D721Med (cell line): ENCODE results near the gene RBL1.
"Not testable (repeated sequence)": the region's sequence is repeated elsewhere in the genome, so short reads cannot be mapped to it uniquely, and the experiment has no call there.

ENCODE experiments used
- DNase-seq: peaks from one replicate; pipeline ENCODE4 v3.0.0; 2011; ENCODE audit warnings: low spot score; ENCODE audit not compliant: insufficient read length
- FAIRE-seq: peaks from 2 replicates; lab custom pipeline; 2011; peaks lifted over from hg19 to GRCh38; lab: Jason Lieb, UNC
- TF ChIP-seq, protein P1 (sequence below): IDR thresholded peaks from 2 replicates; pipeline ENCODE4 v1.5.1; 2012; ENCODE audit warnings: mild to moderate bottlenecking, control low read depth; ENCODE audit not compliant: insufficient read depth; ENCODE audit errors: missing control alignments

The RBL1 gene

DNA sequence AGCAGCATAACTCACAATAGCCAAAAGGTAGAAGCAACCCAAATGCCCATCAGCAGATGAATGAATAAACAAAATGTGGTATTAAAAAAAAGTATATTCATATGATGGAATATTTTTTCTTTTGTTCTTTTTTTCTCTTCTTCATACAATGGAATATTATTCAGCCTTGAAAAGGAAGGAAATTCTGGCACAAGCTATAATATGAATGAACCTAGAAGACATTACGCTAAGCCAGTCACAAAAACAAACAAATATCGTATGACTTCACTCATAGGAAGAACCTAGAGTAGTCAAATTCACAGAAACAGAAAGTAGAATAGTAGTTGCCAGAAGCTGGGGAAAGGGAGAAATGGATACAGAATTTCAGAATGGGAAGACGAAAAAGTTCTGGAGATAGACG is 63.7 kb downstream of the RBL1 start:
- DNase-seq (no peak), FAIRE-seq (no peak)
- TF ChIP-seq, protein P1, sequence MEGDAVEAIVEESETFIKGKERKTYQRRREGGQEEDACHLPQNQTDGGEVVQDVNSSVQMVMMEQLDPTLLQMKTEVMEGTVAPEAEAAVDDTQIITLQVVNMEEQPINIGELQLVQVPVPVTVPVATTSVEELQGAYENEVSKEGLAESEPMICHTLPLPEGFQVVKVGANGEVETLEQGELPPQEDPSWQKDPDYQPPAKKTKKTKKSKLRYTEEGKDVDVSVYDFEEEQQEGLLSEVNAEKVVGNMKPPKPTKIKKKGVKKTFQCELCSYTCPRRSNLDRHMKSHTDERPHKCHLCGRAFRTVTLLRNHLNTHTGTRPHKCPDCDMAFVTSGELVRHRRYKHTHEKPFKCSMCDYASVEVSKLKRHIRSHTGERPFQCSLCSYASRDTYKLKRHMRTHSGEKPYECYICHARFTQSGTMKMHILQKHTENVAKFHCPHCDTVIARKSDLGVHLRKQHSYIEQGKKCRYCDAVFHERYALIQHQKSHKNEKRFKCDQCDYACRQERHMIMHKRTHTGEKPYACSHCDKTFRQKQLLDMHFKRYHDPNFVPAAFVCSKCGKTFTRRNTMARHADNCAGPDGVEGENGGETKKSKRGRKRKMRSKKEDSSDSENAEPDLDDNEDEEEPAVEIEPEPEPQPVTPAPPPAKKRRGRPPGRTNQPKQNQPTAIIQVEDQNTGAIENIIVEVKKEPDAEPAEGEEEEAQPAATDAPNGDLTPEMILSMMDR = no peak

DNA sequence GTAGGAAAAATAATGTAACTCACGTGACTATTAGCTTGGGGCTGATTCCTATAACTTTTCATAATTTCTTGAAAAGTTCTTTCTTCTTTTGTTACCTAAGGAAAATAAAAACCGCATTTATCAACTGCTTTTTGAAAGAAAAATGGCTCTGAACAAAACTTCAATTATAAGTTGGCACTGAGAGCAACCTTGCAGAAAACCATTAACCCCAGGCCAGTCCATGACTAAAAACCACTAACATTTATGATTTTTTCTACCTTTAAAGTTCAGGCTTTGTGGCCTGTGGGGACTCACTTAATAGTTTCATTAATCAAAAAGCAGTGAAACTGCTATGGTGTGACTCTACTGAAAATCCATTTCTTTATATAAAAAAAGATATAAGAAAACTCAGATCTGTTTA is 75.2 kb downstream of the RBL1 start:
- FAIRE-seq (no peak), DNase-seq (no peak)
- TF ChIP-seq, protein P1 = no peak

DNA sequence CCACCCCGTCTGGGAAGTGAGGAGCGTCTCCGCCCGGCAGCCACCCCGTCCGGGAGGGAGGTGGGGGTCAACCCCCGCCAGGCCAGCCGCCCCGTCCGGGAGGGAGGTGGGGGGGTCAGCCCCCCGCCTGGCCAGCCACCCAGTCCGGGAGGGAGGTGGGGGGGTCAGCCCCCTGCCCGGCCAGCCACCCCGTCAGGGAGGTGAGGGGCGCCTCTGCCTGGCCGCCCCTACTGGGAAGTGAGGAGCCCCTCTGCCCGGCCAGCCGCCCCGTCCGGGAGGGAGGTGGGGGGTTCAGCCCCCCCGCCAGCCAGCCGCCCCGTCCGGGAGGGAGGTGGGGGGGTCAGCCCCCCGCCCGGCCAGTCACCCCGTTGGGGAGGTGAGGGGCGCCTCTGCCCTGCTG is 83.2 kb downstream of the RBL1 start:
- FAIRE-seq, DNase-seq: not testable (repeated sequence)

DNA sequence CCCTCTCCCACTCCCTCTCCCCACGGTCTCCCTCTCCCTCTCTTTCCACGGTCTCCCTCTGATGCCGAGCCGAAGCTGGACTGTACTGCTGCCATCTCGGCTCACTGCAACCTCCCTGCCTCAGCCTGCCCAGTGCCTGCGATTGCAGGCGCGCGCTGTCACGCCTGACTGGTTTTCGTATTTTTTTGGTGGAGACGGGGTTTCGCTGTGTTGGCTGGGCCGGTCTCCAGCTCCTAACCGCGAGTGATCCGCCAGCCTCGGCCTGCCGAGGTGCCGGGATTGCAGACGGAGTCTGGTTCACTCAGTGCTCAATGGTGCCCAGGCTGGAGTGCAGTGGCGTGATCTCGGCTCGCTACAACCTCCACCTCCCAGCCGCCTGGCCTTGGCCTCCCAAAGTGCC is 83.9 kb downstream of the RBL1 start:
- FAIRE-seq, DNase-seq: not testable (repeated sequence)

DNA sequence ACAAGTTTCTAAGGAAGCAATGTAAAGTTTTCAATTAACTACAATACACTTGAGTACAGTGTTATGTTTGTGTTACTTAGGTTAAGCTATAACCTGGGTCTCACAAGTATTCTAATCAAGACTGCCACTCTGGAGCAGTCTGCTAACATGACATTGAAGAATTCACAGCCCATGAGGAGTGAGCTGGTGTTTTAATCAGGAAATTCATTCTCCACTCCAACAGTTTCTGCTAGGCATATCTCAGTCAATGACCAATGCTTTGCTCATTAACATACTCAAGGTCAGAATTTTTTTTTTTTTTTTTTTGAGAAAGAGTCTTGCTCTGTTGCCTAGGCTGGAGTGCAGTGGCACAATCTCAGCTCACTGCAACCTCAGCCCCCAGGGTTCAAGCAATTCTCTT is 84.7 kb downstream of the RBL1 start:
- TF ChIP-seq, protein P1 = no peak
- DNase-seq (no peak), FAIRE-seq (no peak)

DNA sequence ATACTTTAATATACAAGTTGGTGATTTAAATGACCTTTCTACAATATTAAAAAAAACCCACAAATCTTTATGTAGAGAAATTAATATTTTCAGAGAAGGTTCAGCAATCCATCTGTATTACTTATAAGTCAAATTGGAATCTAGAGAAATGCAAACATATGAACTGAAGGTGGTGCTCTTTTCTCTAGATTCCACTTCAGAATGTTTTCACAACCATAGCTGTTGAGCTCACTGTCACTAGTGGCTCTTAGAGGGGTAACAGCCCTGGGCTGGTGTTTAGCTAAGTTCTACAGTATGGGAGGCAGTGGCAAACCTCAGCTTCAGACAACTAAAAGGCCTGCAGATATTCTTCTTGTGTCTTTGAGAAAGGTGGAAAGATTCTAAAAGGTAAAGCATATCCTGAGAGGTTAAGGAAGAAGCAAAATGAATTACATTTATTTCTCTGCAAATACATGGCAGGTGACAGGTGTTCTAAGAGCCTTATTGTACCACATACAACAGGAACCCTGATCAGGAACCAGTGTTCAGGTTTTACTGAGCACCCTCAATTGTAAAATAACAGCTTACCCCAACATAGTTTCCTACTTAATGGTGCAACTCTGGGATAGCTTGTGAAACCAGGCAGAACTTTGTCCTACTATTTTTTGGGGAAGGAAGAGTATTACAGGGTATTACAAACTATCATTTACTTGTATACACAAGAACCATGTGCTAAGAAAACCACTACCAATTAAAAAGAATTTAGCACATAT is 87.7 kb downstream of the RBL1 start:
- FAIRE-seq (no peak), DNase-seq (no peak)
- TF ChIP-seq, protein P1 = peak; percentile 42

DNA sequence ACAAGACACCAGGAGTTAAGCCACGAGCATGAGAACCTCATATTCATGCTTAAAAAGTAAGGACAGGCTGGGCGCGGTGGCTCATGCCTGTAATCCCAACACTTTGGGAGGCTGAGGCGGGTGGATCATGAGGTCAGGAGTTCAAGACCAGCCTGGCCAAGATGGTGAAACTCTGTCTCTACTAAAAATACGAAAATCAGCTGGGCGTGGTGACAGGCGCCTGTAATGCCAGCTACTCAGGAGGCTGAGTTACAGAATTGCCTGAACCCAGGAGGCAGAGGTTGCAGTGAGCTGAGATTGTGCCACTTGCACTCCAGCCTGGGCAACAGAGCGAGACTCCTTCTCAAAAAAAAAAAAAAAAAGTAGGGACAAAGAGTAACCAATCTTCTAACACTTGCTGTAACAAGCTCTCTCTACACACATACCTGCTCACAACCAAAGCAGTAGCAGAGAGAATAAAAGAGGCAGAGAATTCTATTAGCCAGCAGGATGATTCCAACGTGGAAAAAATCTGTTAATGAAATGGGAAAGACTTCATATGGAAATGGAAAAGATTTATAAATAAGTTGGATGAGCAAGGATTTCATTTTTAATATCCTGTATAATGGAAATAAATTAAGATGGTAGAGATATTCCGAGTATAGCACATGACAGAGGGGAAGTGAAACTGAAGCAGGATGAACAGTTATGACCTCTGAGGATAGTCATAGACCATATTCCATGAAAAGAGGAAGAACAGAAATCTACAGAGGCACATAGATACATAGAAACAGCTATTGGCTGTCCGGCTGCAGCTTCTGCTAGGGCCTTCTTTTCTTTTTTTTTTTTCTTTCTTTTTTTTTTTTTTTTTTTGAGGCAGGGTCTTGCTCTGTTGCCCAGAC is 90.5 kb downstream of the RBL1 start:
- DNase-seq, FAIRE-seq: not testable (repeated sequence)

DNA sequence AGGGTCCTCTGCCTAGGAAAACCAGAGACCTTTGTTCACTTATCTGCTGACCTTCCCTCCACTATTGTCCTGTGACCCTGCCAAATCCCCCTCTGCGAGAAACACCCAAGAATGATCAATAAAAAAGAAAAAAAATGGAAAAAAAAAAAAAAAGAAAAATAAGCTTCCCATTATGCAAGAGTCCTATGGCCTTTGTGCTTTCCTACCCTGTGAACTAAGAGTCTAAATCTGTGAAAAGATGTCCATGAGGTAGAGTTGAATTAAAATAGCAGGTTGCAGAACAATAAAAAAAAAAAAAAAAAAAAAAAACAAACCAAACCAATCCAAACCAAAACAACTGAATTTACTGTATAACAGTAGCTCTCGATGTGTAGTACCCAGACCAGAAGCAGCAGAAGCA is 94.2 kb downstream of the RBL1 start:
- DNase-seq, FAIRE-seq: not testable (repeated sequence)

DNA sequence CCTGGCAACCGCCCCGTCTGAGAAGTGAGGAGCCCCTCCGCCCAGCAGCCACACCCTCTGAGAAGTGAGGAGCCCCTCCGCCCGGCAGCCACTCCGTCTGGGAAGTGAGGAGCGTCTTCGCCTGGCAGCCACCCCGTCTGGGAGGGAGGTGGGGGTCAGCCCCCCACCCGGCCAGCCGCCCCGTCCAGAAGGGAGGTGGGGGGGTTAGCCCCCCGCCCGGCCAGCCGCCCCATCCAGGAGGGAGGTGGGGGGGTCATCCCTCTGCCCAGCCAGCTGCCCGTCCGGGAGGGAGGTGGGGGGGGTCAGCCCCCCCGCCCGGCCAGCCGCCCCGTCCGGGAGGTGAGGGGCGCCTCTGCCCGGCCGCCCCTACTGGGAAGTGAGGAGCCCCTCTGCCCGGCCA is 95.6 kb downstream of the RBL1 start:
- not testable (repeated sequence) for DNase-seq, FAIRE-seq
